Endodermal cell (in vitro differentiated cells): ENCODE results near the gene GSS. TPM values are rescaled to one million over a fixed set of nuclear protein-coding genes. Genes with fewer than 3 reads are reported as not detected.

Experiments used
- DNase-seq: peaks from one replicate; pipeline ENCODE4 v3.0.0-alpha.2; 2017
- H3K27ac ChIP-seq: 2 replicates; pipeline ENCODE4 v1.5.1; 2013; ENCODE audit warnings: mild to moderate bottlenecking, low read depth, low read length, moderate library complexity
- H3K27me3 ChIP-seq: 2 replicates; pipeline ENCODE4 v1.6.1; 2013; ENCODE audit warnings: mild to moderate bottlenecking, low read length, moderate library complexity; ENCODE audit not compliant: insufficient read depth, control insufficient read depth, poor library complexity, severe bottlenecking
- H3K36me3 ChIP-seq: 2 replicates; pipeline ENCODE4 v1.7.0; 2013; ENCODE audit warnings: mild to moderate bottlenecking, low read length, moderate library complexity; ENCODE audit not compliant: control insufficient read depth, insufficient read depth
- H3K4me1 ChIP-seq: one replicate; pipeline ENCODE4 v1.7.0; 2013; ENCODE audit warnings: low read length; ENCODE audit not compliant: control insufficient read depth, insufficient read depth
- H3K4me3 ChIP-seq: 2 replicates; pipeline ENCODE4 v1.5.1; 2013; ENCODE audit warnings: mild to moderate bottlenecking, low read length, moderate library complexity
- H3K9ac ChIP-seq: 2 replicates; pipeline ENCODE4 v1.6.1; 2013; ENCODE audit warnings: mild to moderate bottlenecking, low read length, moderate library complexity; ENCODE audit not compliant: poor library complexity, severe bottlenecking; ENCODE audit errors: extremely low read depth
- H3K9me3 ChIP-seq: 2 replicates; pipeline ENCODE4 v1.6.1; 2013; ENCODE audit warnings: mild to moderate bottlenecking, low read length, moderate library complexity; ENCODE audit not compliant: control insufficient read depth
- H3K27ac Mint-ChIP-seq: 2 replicates; pipeline ENCODE4 v1.8.0; 2020; ENCODE audit warnings: mixed read lengths
- H3K27me3 Mint-ChIP-seq: 2 replicates; pipeline ENCODE4 v1.8.0; 2021; ENCODE audit warnings: mild to moderate bottlenecking, mixed read lengths; ENCODE audit not compliant: insufficient read depth
- H3K36me3 Mint-ChIP-seq: 2 replicates; pipeline ENCODE4 v1.8.0; 2020; ENCODE audit warnings: low read depth, mixed read lengths
- H3K4me1 Mint-ChIP-seq: 2 replicates; pipeline ENCODE4 v1.8.0; 2020; ENCODE audit warnings: mixed read lengths
- H3K4me3 Mint-ChIP-seq: 2 replicates; pipeline ENCODE4 v1.8.0; 2020; ENCODE audit warnings: mild to moderate bottlenecking, moderate library complexity, mixed read lengths
- H3K9me3 Mint-ChIP-seq: 2 replicates; pipeline ENCODE4 v1.8.0; 2020; ENCODE audit warnings: mild to moderate bottlenecking, mixed read lengths
- CTCF ChIP-seq: fragments of 200-600 bp; sonication (generic); conservative IDR thresholded peaks from 2 replicates; pipeline ENCODE4 v1.5.0; 2021; ENCODE audit warnings: antibody characterized with exemption, mild to moderate bottlenecking
- WGBS, 2 experiments: methylation state at CpG; one replicate each; pipeline versions ENCODE4 v1.1.5 to v1.1.7; 2013; ENCODE audit warnings: missing lambda C conversion rate in 2 of 2, mixed read lengths in 1 of 2; ENCODE audit not compliant: insufficient coverage in 1 of 2, insufficient read length in 1 of 2; 5-methylcytosine and 5-hydroxymethylcytosine counted together
- total RNA-seq, 2 donors: library from RNA; stranded (reverse); fragmentation: NEBNext Ultra II Directional in 1 of 2; extraction: Animal tissue kit (Norgen Biotek cat#: 25700) in 1 of 2; gene quantifications; 2 replicates in 1 of 2; 3 replicates in 1 of 2; pipeline ENCODE4 v1.2.1, GENCODE V29; 2021

The GSS gene
- total RNA-seq, 2 donors from 2014 or later: 60.8 to 71.3 TPM

- no peak for TF ChIP-seq CTCF
- no peak overlapping the region for H3K9ac ChIP-seq
- Mint-ChIP-seq H3K27ac (peak overlapping the region; percentile 98), H3K36me3 (no peaks in the 10 kb centered on the region), H3K9me3 (peaks cover 2% of the 10 kb centered on the region), H3K27me3 (no peaks in the 10 kb centered on the region), H3K4me3 (no peak overlapping the region), H3K4me1 (peaks cover 33% of the 10 kb centered on the region)
- no peaks in the 10 kb centered on the region for H3K27me3 ChIP-seq
- no peak for DNase-seq
- H3K4me3 ChIP-seq: no peak overlapping the region
- H3K27ac ChIP-seq: peak overlapping the region; percentile 70
- no peaks in the 10 kb centered on the region for H3K36me3 ChIP-seq
- WGBS, 2 experiments: 87 to 93% methylated on average over 21 of the region's 21 CpGs
- H3K9me3 ChIP-seq: no peaks in the 10 kb centered on the region
- peaks cover 4% of the 10 kb centered on the region for H3K4me1 ChIP-seq
Measured at GRCh38 chr20:34956751-34957472, 1.3 kb upstream of the GSS start.

- Mint-ChIP-seq H3K36me3 (no peaks in the 10 kb centered on the region), H3K4me3 (peak overlapping the region; percentile 90), H3K4me1 (peaks cover 33% of the 10 kb centered on the region), H3K9me3 (peaks cover 2% of the 10 kb centered on the region), H3K27ac (peak overlapping the region; percentile 98), H3K27me3 (no peaks in the 10 kb centered on the region)
- peak overlapping the region; percentile 93 for H3K9ac ChIP-seq
- TF ChIP-seq CTCF: peak; percentile 11
- H3K36me3 ChIP-seq: peaks cover 7% of the 10 kb centered on the region
- H3K27me3 ChIP-seq: no peaks in the 10 kb centered on the region
- peaks cover 4% of the 10 kb centered on the region for H3K4me1 ChIP-seq
- 33 to 51% methylated on average over 5 to 6 of the region's 6 CpGs for WGBS, 2 experiments
- H3K9me3 ChIP-seq: no peaks in the 10 kb centered on the region
- H3K4me3 ChIP-seq: peak overlapping the region; percentile 91
- H3K27ac ChIP-seq: peak overlapping the region; percentile 92
- no peak for DNase-seq
Measured at GRCh38 chr20:34956041-34956458, 444 bp upstream of the GSS start.

GRCh38 chr20:34954904-34955230, 739 bp downstream of the GSS start:
- 27 to 36% methylated on average over 13 of the region's 13 CpGs for WGBS, 2 experiments
- no peaks in the 10 kb centered on the region for H3K27me3 Mint-ChIP-seq

More at GRCh38 chr20:34954904-34955230, 739 bp downstream of the GSS start:
- H3K36me3 ChIP-seq: peaks cover 7% of the 10 kb centered on the region
- TF ChIP-seq CTCF: no peak
- peaks cover 6% of the 10 kb centered on the region for H3K4me1 ChIP-seq
- H3K27ac ChIP-seq: peak overlapping the region; percentile 92
- peaks cover 2% of the 10 kb centered on the region for H3K36me3 Mint-ChIP-seq
- H3K4me3 Mint-ChIP-seq: peak overlapping the region; percentile 90
- H3K4me3 ChIP-seq: peak overlapping the region; percentile 91
- H3K9ac ChIP-seq: peak overlapping the region; percentile 93
- H3K27ac Mint-ChIP-seq: peak overlapping the region; percentile 98
- no peaks in the 10 kb centered on the region for H3K9me3 ChIP-seq
- peak; percentile 67 for DNase-seq
- H3K9me3 Mint-ChIP-seq: peaks cover 2% of the 10 kb centered on the region
- H3K27me3 ChIP-seq: no peaks in the 10 kb centered on the region
- peaks cover 34% of the 10 kb centered on the region for H3K4me1 Mint-ChIP-seq
